Stimulated activated CD8-positive, alpha-beta memory T cell treated with anti-CD3 and anti-CD28 coated beads, Interleukin-4, amount 100 ng/mL, for 48 hours (primary cell): ENCODE measurements around the gene FBXW5.

Source experiments
- DNase-seq: peaks from one replicate; pipeline ENCODE4 v3.0.0-alpha.2; 2020

Gene FBXW5

DNA sequence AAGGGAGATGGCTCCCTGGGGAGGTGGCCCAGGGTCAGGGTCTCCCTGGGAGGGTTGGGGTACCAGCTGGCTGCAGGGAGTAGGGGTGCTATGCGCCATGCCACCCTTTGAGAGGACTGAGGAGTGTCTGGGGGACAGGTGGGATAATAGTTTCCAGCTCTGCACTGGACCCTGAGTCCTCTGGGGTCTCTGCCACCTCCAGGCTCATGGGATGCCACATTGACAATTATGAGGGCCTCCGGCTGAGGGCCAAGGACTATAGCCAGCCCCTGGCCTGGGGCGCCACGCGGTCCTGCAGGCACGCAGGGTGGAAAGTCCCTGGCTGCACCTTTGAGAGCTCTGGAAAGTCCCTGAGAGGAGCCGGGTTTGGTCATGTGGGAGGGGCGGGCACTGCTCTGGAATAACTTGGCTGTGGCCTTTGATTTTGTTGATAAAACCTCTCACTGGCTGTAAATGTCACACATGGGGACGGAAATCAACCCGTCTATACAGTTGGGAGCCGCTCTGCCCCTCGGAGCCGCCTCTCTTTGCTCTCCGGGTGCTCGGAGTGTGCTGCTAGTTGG is 42.2 kb downstream of the FBXW5 start:
- DNase-seq, result peak; percentile 87

DNA sequence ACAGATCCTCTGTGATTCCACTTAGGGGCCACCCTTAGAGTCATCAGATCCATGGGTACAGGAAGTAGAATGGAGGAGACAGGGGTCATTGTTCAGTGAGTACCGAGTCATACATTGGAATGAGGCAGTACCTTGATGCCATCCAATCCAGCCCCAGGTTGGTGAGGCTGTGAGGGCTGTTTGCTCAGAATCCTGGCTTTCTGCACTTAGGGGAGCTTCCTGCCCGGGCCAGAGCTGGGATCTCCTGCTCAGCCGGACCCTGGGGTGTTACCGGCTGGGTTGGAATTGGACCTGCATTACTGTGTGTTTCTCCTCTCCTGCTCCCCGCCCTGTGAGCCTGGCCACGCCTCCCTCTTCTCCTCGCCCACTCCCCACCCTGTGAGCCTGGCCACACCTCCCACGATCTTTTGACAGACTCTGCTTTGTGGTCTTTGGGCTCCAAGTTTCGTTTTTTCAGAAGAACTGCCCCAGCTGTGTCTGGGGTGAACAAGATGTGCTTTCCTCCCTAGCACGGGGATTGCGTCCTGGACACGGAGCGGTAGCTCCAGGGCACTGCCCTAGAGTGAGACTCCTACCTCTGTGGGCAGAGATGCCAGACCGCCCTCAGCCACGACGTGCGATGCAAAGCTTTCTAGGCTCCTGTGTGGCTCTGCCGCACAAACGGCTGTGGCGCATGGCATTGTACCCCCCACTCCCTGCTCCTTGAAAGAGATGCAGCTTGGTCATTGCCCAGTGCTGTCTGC is 42.9 kb downstream of the FBXW5 start:
- DNase-seq, result peak; percentile 84

DNA sequence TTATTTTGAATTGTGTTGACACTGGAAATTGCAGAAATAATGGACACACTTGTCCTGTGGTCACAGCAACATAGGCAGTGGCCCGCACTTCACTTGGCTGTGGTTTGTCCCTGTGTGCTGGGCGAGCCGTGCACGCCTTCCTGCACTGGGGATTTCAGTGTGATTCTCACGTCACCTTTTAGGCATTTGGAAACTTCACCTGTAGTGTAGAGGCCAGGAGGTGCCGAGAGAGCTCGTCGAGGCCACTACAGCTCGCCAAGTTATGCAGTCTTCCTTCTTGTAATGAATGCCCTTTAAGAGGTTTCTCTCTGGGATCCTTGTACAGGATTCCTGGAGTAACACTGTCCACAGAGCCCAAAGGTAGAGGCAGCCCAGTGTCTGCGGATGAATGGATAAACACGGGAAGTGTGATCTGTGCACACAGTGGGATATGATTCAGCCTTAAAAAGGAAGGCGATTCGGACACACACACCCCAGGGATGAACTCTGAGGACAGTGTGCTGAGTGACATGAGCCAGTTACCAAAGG is 43.5 kb downstream of the FBXW5 start:
- no peak for DNase-seq

DNA sequence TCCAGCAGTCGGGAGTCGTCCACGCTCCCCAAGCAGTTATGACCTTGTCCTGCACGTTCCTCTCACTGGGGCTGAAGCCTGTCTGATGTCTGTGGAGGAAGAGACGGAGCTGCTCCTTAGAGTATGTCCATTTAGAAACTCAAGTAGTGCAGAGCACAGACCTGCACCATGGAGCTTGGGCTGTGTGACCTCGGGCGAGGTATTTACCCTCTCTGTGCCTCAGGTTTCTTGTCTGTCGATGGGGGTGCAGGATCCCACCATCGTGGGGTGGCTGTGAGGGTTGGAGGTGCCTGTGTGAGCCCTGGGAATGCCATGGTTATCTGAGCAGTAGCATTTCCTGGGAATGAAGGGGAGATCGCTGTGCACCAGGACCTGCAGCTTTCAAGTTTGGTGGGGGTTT is 44.0 kb downstream of the FBXW5 start:
- DNase-seq, result no peak

DNA sequence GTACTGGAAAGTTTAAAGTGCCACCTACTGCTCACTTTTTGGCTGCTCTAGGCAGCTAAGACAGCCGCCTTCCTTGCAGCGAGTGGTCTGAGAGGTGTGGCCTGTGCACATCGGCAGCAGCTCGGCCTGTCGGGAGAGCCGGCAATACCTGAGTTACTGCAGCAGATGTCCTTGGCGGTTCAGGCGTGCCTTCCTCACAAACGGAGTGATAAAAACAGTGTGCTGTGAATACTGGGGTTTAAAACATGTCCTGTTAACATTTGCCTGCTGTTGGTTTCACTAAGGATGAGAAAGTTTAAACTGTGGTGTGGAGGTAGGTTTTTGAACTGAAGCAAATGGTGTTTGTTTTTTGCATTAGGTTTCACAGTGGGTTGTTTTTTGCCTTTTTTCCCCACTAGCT is 45.3 kb downstream of the FBXW5 start:
- DNase-seq, result no peak

DNA sequence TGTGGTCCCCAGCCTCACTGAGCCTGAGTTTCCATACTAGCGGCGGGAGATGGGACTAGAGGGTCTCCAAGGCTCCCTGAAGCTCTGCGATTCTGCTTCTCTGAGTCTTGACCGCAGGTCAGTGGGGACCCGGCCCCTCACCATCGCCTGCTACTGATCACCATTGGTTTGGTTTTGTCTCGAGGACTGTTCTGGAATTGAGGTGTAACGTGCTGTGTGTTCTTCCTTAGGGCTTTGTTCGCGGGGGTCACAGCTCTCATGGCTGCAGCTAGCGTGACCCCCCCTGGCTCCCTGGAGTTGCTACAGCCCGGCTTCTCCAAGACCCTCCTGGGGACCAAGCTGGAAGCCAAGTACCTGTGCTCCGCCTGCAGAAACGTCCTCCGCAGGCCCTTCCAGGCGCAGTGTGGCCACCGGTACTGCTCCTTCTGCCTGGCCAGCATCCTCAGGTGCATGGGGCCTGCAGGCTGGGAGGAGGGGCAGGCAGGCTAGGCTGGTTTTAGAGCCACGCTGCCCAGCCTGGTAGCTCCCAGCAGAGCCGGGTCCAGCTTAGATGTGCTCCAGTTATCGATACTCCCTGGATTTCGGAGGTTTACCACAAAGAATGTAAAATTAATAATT is 45.9 kb downstream of the FBXW5 start:
- no peak for DNase-seq

DNA sequence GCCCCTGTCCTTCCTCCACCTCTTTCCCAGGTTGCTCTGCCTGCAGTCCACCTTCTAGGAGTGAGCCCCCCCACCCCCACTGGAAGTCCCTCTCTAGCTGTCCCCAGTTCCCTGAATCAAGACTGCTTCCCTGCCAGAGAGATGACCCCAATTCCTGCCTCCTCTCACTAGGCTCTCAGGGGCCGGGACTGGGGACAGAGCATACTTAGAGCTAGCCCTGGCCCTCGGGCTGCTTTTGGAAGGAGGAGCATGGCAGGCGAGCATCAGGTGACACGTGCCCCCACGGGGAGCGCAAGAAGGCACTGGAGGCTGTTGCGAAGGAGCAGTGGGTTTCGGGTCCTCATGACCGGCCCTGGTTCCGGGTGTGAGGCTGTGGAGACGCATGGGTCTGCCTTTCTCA is 48.5 kb downstream of the FBXW5 start:
- DNase-seq, result no peak

DNA sequence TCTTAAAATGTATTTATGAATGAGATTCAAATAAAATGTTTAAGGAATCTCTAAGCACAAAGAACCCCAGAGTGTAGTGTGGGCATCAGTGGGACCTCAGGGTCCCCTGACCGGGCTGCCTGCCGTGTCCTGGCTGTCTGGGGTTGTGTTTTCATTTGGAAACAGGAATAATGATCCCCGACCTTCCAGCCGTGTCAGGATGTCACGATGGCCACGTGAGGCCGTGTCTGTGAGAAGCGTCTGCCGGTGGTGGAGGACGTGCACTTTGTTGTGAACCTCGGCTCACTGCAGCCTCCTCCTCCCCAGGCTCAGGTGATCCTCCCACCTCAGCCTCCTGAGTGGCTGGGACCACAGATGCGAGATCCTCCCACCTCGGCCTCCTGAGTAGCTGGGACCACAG is 53.9 kb downstream of the FBXW5 start:
- no peak for DNase-seq
